GM18873 (cell line): ENCODE results near the gene PLCB1.
"Not testable (repeated sequence)": the region's sequence is repeated elsewhere in the genome, so short reads cannot be mapped to it uniquely, and the experiment has no call there.

Source experiments
- ATAC-seq: cut with Tn5 transposase; IDR thresholded peaks from one replicate; pipeline ENCODE4 v1.9.1; 2021; ENCODE audit warnings: mild to moderate bottlenecking, moderate library complexity, moderate number of reproducible peaks; ENCODE audit not compliant: unreplicated experiment, low FRiP score

The PLCB1 gene

GRCh38 chr20:8631271-8631670 is 499.2 kb downstream of the PLCB1 start:
- ATAC-seq: no peak

- no peak for ATAC-seq
These were observed 501.3 kb downstream of the PLCB1 start for GRCh38 chr20:8633366-8633765.

- no peak for ATAC-seq
These were observed 503.0 kb downstream of the PLCB1 start for GRCh38 chr20:8635048-8635572.

GRCh38 chr20:8635837-8636236 is 503.8 kb downstream of the PLCB1 start:
- no peak for ATAC-seq

GRCh38 chr20:8639112-8639778 is 507.2 kb downstream of the PLCB1 start:
- no peak for ATAC-seq

GRCh38 chr20:8640461-8640860 is 508.4 kb downstream of the PLCB1 start:
- no peak for ATAC-seq

GRCh38 chr20:8642247-8642646 is 510.2 kb downstream of the PLCB1 start:
- no peak for ATAC-seq

- not testable (repeated sequence) for ATAC-seq
These were observed 512.4 kb downstream of the PLCB1 start for GRCh38 chr20:8644468-8644867.

GRCh38 chr20:8645326-8645725 is 513.3 kb downstream of the PLCB1 start:
- no peak for ATAC-seq

- ATAC-seq: no peak
These were observed 514.0 kb downstream of the PLCB1 start for GRCh38 chr20:8646033-8646441.

GRCh38 chr20:8646716-8647115 is 514.6 kb downstream of the PLCB1 start:
- no peak for ATAC-seq

- no peak for ATAC-seq
These were observed 515.9 kb downstream of the PLCB1 start for GRCh38 chr20:8647961-8648441.

- no peak for ATAC-seq
These were observed 516.4 kb downstream of the PLCB1 start for GRCh38 chr20:8648466-8648865.

GRCh38 chr20:8652396-8652795 is 520.3 kb downstream of the PLCB1 start:
- no peak for ATAC-seq

GRCh38 chr20:8654486-8654885 is 522.4 kb downstream of the PLCB1 start:
- ATAC-seq: no peak

- ATAC-seq: no peak
These were observed 524.3 kb downstream of the PLCB1 start for GRCh38 chr20:8656335-8656734.

- no peak for ATAC-seq
These were observed 525.6 kb downstream of the PLCB1 start for GRCh38 chr20:8657664-8658063.

GRCh38 chr20:8658103-8658502 is 526.0 kb downstream of the PLCB1 start:
- ATAC-seq: no peak

- no peak for ATAC-seq
These were observed 529.3 kb downstream of the PLCB1 start for GRCh38 chr20:8661229-8661952.

GRCh38 chr20:8662433-8662954 is 530.4 kb downstream of the PLCB1 start:
- ATAC-seq: no peak

GRCh38 chr20:8663424-8663823 is 531.4 kb downstream of the PLCB1 start:
- ATAC-seq: no peak
